HG03045 (cell line): ENCODE results near the gene SPOP.
"Not testable (repeated sequence)": the region's sequence is repeated elsewhere in the genome, so short reads cannot be mapped to it uniquely, and the experiment has no call there.

Source experiments
- ATAC-seq: cut with Tn5 transposase; IDR thresholded peaks from one replicate; pipeline ENCODE4 v1.9.1; 2021; ENCODE audit warnings: mild to moderate bottlenecking, moderate library complexity; ENCODE audit not compliant: unreplicated experiment

The SPOP gene

GRCh38 chr17:49659661-49660382, 18.1 kb downstream of the SPOP start:
- ATAC-seq, result no peak

- ATAC-seq, result no peak
Measured at GRCh38 chr17:49656247-49656646, 21.6 kb downstream of the SPOP start.

DNA sequence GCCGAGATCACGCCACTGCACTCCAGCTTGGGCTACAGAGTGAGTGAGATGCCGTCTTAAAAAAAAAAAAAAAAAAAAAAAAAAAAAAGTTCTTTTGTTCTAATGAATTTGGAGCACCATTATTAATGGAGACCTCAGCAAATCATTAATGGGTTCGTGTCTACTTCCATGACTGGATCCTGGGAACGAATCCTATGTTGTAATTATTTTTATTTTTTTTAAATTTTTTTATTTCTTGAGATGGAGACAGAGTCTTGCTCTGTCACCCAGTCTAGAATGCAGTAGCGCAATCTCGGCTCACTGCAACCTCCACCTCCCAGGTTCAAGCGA, 30.7 kb downstream of the SPOP start:
- no peak for ATAC-seq

DNA sequence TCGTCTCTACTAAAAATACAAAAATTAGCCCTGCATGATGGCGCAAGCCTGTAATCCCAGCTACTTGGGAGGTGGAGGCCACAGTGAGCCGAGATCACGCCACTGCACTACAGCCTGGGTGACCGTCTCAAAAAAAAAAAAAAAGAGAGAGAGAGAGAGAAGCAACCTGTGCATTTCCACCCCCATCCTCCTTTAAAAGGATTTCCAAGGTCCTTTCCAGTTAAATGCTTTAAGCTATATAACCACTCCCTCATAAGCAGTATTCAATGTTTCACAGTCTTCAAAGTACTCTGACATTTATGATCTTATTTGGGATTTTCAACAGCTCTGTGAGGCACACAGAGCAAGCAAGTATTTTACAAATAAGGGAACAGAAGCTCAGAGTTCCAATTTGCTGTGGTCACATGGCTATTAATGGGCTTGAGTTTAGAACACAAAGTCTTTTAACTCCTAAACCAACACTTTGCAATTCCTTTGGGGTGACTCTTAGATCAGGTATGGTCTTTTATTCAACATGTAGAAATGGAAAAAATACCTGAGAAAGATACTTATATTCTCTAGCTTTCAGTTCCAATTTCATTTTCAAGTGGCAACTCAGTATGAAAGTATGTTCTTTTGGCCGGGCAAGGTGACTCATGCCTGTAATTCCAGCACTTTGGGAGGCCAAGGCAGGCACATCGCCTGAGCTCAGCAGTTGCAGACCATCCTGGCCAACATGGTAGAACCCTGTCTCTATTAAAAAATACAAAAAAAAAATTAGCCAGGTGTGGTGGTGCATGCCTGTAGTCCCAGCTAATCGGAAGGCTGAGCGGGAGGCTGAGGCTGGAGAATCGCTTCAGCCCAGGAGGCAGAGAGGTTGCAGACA, 31.3 kb downstream of the SPOP start:
- peak; percentile 53 for ATAC-seq

GRCh38 chr17:49646056-49646390, 31.9 kb downstream of the SPOP start:
- ATAC-seq, result not testable (repeated sequence)

- no peak for ATAC-seq
Measured at GRCh38 chr17:49645654-49646053, 32.2 kb downstream of the SPOP start.

GRCh38 chr17:49640556-49640955, 37.3 kb downstream of the SPOP start:
- ATAC-seq, result no peak

DNA sequence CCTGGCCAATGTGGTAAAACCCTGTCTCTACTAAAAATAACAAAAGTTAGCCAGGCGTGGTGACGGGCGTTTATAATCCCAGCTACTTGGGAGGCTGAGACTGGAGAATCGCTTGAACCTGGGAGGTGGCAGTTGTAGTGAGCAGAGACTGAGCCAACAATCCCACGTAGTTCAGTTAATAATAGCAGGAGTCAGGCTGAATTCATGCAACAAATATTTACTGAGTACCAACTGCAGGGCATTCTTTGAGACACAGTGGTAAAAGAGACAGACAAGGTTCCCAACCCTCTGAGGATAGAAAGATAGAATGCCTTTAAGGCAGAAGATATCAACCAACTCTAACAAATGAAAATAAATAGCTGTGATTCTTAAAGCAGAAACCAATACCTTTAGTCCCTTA, 39.1 kb downstream of the SPOP start:
- ATAC-seq, result no peak

DNA sequence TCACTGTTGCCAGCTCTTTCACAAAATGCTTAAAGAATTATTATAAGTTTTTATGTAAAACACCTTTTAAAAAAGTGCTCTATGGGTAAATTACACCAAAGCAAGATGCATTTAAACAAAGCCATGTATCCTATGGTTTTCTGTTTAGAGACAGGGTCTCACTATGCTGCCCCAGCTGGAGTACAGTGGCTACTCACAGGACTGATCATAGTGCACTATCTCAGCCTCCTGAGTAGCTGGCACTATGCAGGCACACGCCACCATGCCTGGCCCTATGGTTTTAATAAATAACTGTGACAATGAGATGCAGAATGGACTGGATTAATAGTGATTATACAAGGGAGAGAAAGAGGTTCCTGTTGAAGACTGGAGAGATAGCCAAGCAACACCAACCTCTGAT, 40.2 kb downstream of the SPOP start:
- ATAC-seq, result no peak

DNA sequence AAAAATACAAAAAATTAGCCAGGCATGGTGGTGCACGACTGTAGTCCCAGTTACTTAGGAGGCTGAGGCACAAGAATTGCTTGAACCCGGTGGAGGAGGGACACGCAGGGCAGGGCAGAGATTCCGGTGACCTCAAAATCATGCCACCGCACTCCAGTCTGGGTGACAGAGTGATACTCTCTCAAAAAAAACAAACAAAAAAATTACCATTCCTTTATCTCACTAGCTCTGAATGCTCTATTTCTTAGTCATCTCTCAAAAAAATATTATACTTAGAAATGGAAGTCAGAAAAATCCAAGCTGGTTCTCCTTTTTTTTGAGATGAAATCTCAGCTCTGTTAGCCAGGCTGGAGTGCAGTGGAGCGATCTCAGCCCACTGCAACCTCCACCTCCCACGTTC, 40.8 kb downstream of the SPOP start:
- no peak for ATAC-seq

- no peak for ATAC-seq
Measured at GRCh38 chr17:49635121-49635520, 42.8 kb downstream of the SPOP start.

- ATAC-seq, result no peak
Measured at GRCh38 chr17:49634485-49634860, 43.4 kb downstream of the SPOP start.

- ATAC-seq, result no peak
Measured at GRCh38 chr17:49633762-49634484, 44.0 kb downstream of the SPOP start.

GRCh38 chr17:49633250-49633649, 44.6 kb downstream of the SPOP start:
- ATAC-seq, result no peak

- no peak for ATAC-seq
Measured at GRCh38 chr17:49632201-49632600, 45.7 kb downstream of the SPOP start.

DNA sequence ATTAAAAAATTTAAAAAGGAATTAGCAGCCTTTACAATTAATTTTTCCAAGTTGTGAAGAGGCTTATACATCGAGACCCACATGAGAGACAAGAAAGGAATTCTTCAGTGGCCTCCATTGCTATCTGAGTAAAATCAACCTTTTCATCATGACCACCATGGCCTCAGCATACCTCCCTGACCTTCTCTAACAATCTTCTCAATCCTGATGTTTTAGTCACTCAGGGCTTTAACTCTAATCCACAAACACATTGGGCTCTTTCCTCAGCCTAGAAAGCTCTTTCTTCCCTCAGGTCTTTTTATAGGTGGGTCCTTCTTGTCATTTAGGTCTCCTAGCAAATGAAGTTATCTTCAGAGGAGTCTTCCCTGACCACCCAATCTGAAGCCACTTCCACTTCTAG, 46.4 kb downstream of the SPOP start:
- ATAC-seq, result no peak

GRCh38 chr17:49630113-49630900, 47.6 kb downstream of the SPOP start:
- ATAC-seq, result no peak

DNA sequence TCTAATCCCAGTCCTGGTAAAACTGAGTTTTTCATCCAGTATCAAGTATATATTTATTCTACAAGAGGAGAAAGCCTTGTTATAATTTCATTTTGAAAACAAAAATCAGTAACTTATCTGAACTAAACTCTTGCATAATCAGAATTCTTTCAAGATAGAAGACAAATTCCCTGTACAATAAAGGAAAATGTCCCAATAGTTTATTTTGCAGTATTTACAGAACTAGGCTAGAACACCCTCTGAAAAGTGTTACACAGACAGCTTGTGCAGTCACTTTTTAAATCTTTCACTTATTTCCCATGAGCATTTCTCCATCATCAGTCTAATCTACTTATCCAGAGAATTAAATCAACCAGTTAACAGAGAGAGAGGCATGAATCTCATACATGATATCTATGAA, 48.5 kb downstream of the SPOP start:
- ATAC-seq, result no peak

DNA sequence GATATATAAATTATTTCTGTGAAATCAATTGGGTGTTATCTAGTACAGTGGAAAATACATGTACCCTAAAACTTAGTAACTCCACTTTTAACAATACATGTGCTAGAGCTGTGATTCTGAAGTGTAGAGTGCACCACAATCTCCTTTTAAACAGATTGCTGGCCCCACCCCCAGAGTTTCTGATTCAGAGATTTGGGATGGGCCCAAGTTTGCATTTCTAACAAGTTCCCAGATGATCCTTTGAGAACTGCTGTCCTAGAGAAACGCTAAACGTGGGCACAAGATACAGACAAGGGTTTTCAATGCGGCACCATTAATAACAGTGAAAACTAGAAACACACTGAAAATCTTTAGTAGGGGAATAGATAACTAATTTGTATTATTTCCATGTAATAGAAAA, 53.0 kb downstream of the SPOP start:
- no peak for ATAC-seq

DNA sequence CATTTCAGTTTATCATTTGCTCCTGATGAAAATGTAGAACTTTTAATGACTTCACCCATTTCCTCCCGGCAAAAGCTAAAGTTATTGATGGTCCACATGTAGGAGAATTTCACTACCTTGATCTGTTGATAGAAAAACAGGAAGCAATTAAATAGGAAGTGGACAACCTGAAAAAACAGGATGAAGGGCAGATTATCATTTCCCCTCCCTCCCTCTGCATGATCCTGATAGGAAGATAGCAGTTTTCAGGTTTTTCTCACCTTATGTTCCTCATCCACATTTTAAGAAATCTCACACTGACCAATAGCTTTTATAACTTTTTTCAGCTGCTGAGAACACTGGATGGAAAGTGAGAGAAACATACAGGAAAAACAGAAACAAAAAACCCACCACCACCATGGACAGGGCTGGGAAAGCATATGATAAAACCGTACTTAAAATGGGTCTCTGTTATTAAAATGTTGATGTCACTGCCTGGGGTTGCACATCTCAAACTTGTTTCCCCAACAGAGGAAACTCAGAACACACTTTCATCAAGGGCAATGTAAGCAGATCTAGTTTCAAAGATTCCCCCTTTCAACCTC, 55.9 kb downstream of the SPOP start:
- no peak for ATAC-seq

DNA sequence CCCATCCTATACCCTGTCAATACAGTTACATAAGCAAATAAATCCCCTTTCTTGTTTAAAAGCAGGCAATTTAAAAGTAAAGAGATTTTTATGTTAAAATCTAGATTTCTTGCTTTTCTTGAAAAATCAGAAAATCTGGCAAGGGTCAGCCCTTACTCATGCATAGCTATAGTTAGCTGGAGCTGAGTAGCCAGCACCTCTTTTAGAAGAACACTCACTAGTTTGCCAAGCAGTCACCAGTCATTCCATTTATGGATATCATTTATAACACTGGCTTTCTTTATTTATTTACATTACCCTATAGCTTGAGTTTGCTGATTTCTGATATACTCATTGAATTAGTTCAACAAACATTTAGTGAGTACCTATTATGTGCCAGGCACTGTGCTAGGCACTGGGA, 56.5 kb downstream of the SPOP start:
- ATAC-seq, result no peak
